HL-60/S4 treated with retinoic acid at 250 ng/mL for 4 days and 3 days (cell line): ENCODE data around the gene SCAMP1.

Experiments
- in situ Hi-C: fragments of 300-500 bp; cut with MboI; formaldehyde crosslinking; loops from 2 replicates; pipeline ENCODE4 v1.7.0; 2022; ENCODE audit warnings: low sequenced_read_pairs

SCAMP1 gene

GRCh38 chr5:78490709-78491485 lies 130.5 kb downstream of the SCAMP1 start:
- in situ Hi-C loops = no loop called here

- in situ Hi-C loops = no loop called here
Measured at GRCh38 chr5:78492224-78492623, 131.8 kb downstream of the SCAMP1 start.

- in situ Hi-C loops = no loop called here
Measured at GRCh38 chr5:78492650-78493049, 132.2 kb downstream of the SCAMP1 start.

- in situ Hi-C loops = no loop called here
Measured at GRCh38 chr5:78495800-78496199, 135.4 kb downstream of the SCAMP1 start.

- in situ Hi-C loops = no loop called here
Measured at GRCh38 chr5:78496373-78496772, 136.0 kb downstream of the SCAMP1 start.

GRCh38 chr5:78497573-78498533 lies 137.4 kb downstream of the SCAMP1 start:
- in situ Hi-C loops = no loop called here

- in situ Hi-C loops = no loop called here
Measured at GRCh38 chr5:78499485-78499884, 139.1 kb downstream of the SCAMP1 start.

- in situ Hi-C loops = no loop called here
Measured at GRCh38 chr5:78500028-78500427, 139.6 kb downstream of the SCAMP1 start.

- in situ Hi-C loops = no loop called here
Measured at GRCh38 chr5:78500871-78501270, 140.5 kb downstream of the SCAMP1 start.

GRCh38 chr5:78501411-78502352 lies 141.3 kb downstream of the SCAMP1 start:
- in situ Hi-C loops = no loop called here

GRCh38 chr5:78503958-78504653 lies 143.7 kb downstream of the SCAMP1 start:
- in situ Hi-C loops = no loop called here

GRCh38 chr5:78504704-78505677 lies 144.6 kb downstream of the SCAMP1 start:
- in situ Hi-C loops = no loop called here

- in situ Hi-C loops = no loop called here
Measured at GRCh38 chr5:78505860-78506259, 145.4 kb downstream of the SCAMP1 start.

- in situ Hi-C loops = no loop called here
Measured at GRCh38 chr5:78506261-78507024, 146.0 kb downstream of the SCAMP1 start.

- in situ Hi-C loops = no loop called here
Measured at GRCh38 chr5:78507531-78507930, 147.1 kb downstream of the SCAMP1 start.

- in situ Hi-C loops = no loop called here
Measured at GRCh38 chr5:78508186-78508765, 147.9 kb downstream of the SCAMP1 start.

GRCh38 chr5:78509145-78509865 lies 148.9 kb downstream of the SCAMP1 start:
- in situ Hi-C loops = no loop called here
